Heart left ventricle (tissue), 16 donors: Measurements from ENCODE around the gene STX8. TPM values are rescaled to one million over a fixed set of nuclear protein-coding genes. Genes with fewer than 3 reads are reported as not detected.

Experiments
- ATAC-seq, 4 donors: fragments of 200-7000 bp; cut with Tn5 transposase; one replicate each; pipeline ENCODE4 v1.9.1; 2020 to 2022; ENCODE audit warnings: moderate library complexity in 4 of 4, mild to moderate bottlenecking in 3 of 4, moderate number of reproducible peaks in 1 of 4
- DNase-seq, 5 donors: peaks; one replicate each; pipeline ENCODE4 v3.0.0-alpha.2; 2020
- H3K27ac ChIP-seq, 12 donors: fragments of 200-600 bp; sonication (generic) in 4 of 12; one replicate each; pipeline versions ENCODE4 v1.5.0 to v1.8.0; 2016 to 2022; ENCODE audit warnings: mild to moderate bottlenecking in 2 of 12
- H3K27me3 ChIP-seq, 9 donors: fragments of 200-600 bp; sonication (generic) in 2 of 9; one replicate each; pipeline versions ENCODE4 v1.5.1 to v1.8.0; 2016 to 2022; ENCODE audit warnings: mild to moderate bottlenecking in 3 of 9
- H3K36me3 ChIP-seq, 9 donors: fragments of 200-600 bp; sonication (generic) in 2 of 9; one replicate each; pipeline versions ENCODE4 v1.5.0 to v1.8.0; 2018 to 2022; ENCODE audit warnings: mild to moderate bottlenecking in 2 of 9
- H3K4me1 ChIP-seq, 12 donors: fragments of 200-600 bp; sonication (generic) in 4 of 12; one replicate each; pipeline versions ENCODE4 v1.5.0 to v1.8.0; 2016 to 2022; ENCODE audit warnings: mild to moderate bottlenecking in 3 of 12
- H3K4me3 ChIP-seq, 12 donors: fragments of 200-600 bp; sonication (generic) in 4 of 12; one replicate each; pipeline versions ENCODE4 v1.5.0 to v1.8.0; 2017 to 2022; ENCODE audit warnings: mild to moderate bottlenecking in 9 of 12, moderate library complexity in 4 of 12
- H3K9me3 ChIP-seq, 12 donors: fragments of 200-600 bp; sonication (generic) in 4 of 12; one replicate each; pipeline versions ENCODE4 v1.5.0 to v1.8.0; 2016 to 2022; ENCODE audit warnings: mild to moderate bottlenecking in 1 of 12
- POLR2A ChIP-seq, 2 donors: fragments of 450-650 bp; IDR thresholded peaks; one replicate each; pipeline ENCODE4 v1.6.1; 2017; ENCODE audit warnings: antibody characterized with exemption in 2 of 2, mild to moderate bottlenecking in 2 of 2, moderate library complexity in 2 of 2
- WGBS, 4 donors: extraction: QIAGEN DNeasy Blood & Tissue Kit in 2 of 4; methylation state at CpG; one replicate each; pipeline versions ENCODE4 v1.1.5 to v1.1.7; 2013 to 2018; 5-methylcytosine and 5-hydroxymethylcytosine counted together
- intact Hi-C, 10 donors: fragments of 100-400 bp; cut with DNase I; formaldehyde crosslinking; loops; one replicate each; pipeline versions ENCODE4 v1.11.1 to v1.14.2; 2022
- polyA plus RNA-seq, 2 donors: library from polyadenylated mRNA; stranded (reverse); fragments of 200-250 nt; gene quantifications; one replicate each; pipeline ENCODE4 v1.2.3, GENCODE V29; 2013
- total RNA-seq, 9 donors: library from RNA; depleted of rRNA in 2 of 9; stranded (reverse); fragments of >200 nt in 2 of 9; fragmentation: NEBNext Ultra II Directional in 3 of 9; extraction: Animal tissue kit (Norgen Biotek cat#: 25700) in 3 of 9; gene quantifications; one replicate each; pipeline versions ENCODE4 v1.1.0 to v1.2.4, GENCODE V29; 2016 to 2023
- TF ChIP-seq, protein P1 (sequence below), 12 donors: fragments of 200-600 bp; sonication (generic) in 4 of 12; IDR thresholded peaks; one replicate each; pipeline versions ENCODE4 v1.5.0 to v1.8.0; 2018 to 2022; ENCODE audit warnings: antibody characterized with exemption in 12 of 12, mild to moderate bottlenecking in 5 of 12
- donor health status: ischemic (EF 13 %, LVEDD 7.1; RV severe dilation, severe dysfunction).
- donor health status: healthy with polysubstance abuse.
- donor health status: DM: no; HTN: yes; CAD: no.
- donor health status: DM: no; HTN: no; CAD: no.
- donor health status: ischemic (EF 25% LVEDD 6.9; RV normal size, moderate dysfunction).
- donor health status: ischemic (EF 25% LVEDD 5.7; RV mildly dilated, moderate dysfunction).
- donor health status: healthy.
- donor health status: DM: yes; HTN: yes; CAD: no.
- donor health status: ischemic (EF 35%, LVEDD 5.7; RV mildly dilated, moderate dysfunction).
- donor health status: nonischemic (EF 11% LVEDD 7.7; RV severe dilation, severe dysfunction).
- donor health status: DM: yes; HTN: yes; CAD: no.
- donor health status: PGD.
- donor health status: ischemic (EF 29% LVEDD 5.4; RV normal size, mild dysfunction).
- donor health status: nonischemic (EF 23%, LVEDD 6.1; RV moderate dilation, normal function).

Gene STX8
- total and polyA plus RNA-seq, 11 donors, result 43.2 to 86.0 (median 62.3) TPM

- Histone ChIP-seq H3K27ac (peak overlapping the region in 3 of 12 donors; percentile 6 to 37 (median 30)), H3K4me1 (peaks cover 0 to 24% (median 11%) of the 10 kb centered on the region in 12 donors), H3K27me3 (no peaks in the 10 kb centered on the region), H3K4me3 (no peak overlapping the region), H3K9me3 (no peaks in the 10 kb centered on the region), H3K36me3 (peaks cover 0 to 2% (median 0%) of the 10 kb centered on the region in 9 donors)
- 61 to 70% (median 62%) methylated on average over 11 of the region's 11 CpGs for WGBS, 4 donors
- ATAC-seq, result peak; percentile 39 to 88 (median 80)
- intact Hi-C loops, result loop anchor here in 1 of 10 donors (10.0 kb wide), 1 partner anchor 53 kb away; no protein-coding TSS in a partner anchor
- no peak for TF ChIP-seq POLR2A (IDR thresholded peaks at IDR 0.05)
- TF ChIP-seq, protein P1, sequence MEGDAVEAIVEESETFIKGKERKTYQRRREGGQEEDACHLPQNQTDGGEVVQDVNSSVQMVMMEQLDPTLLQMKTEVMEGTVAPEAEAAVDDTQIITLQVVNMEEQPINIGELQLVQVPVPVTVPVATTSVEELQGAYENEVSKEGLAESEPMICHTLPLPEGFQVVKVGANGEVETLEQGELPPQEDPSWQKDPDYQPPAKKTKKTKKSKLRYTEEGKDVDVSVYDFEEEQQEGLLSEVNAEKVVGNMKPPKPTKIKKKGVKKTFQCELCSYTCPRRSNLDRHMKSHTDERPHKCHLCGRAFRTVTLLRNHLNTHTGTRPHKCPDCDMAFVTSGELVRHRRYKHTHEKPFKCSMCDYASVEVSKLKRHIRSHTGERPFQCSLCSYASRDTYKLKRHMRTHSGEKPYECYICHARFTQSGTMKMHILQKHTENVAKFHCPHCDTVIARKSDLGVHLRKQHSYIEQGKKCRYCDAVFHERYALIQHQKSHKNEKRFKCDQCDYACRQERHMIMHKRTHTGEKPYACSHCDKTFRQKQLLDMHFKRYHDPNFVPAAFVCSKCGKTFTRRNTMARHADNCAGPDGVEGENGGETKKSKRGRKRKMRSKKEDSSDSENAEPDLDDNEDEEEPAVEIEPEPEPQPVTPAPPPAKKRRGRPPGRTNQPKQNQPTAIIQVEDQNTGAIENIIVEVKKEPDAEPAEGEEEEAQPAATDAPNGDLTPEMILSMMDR (IDR thresholded peaks at IDR 0.05), result no peak
- peak in 4 of 5 donors; percentile 20 to 59 (median 35) for DNase-seq
Observed at GRCh38 chr17:9427465-9428315, 147.9 kb downstream of the STX8 start.

- Histone ChIP-seq H3K27ac (no peak overlapping the region), H3K4me1 (peaks cover 0 to 12% (median 0%) of the 10 kb centered on the region in 12 donors), H3K9me3 (no peaks in the 10 kb centered on the region), H3K4me3 (no peak overlapping the region), H3K27me3 (no peaks in the 10 kb centered on the region), H3K36me3 (peaks cover 0 to 5% (median 0%) of the 10 kb centered on the region in 9 donors)
- DNase-seq, result no peak
- WGBS, 4 donors, result 91 to 97% (median 92%) methylated on average over 8 of the region's 8 CpGs
- TF ChIP-seq POLR2A (IDR thresholded peaks at IDR 0.05), result no peak
- TF ChIP-seq, protein P1 (IDR thresholded peaks at IDR 0.05), result no peak
- ATAC-seq, result no peak
- intact Hi-C loops, result loop anchor here in 1 of 10 donors (10.0 kb wide), 1 partner anchor 49 kb away; no protein-coding TSS in a partner anchor
Observed at GRCh38 chr17:9424071-9424640, 151.5 kb downstream of the STX8 start.

DNA sequence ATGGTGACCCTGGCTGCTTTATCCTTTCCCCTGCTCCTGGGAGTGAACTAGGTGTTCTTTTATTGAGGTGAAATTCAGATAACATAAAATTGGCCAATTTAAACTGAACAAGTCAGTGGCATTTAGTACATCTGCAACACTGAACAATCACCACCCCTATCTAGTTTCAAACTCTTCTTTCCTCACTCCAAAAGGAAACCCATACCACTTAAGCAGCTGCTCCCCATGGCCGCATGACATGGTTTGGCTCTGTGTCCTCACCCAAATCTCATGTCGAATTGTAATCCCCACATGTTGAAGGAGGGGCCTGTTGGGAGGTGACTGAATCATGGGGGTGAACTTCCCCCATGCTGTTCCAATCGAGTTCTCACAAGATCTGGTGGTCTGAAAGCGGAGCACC lies 154.1 kb downstream of the STX8 start:
- no peaks in the 10 kb centered on the region for H3K27me3 ChIP-seq
- no peak overlapping the region for H3K4me3 ChIP-seq
- H3K36me3 ChIP-seq, result peaks cover 0 to 5% (median 0%) of the 10 kb centered on the region in 9 donors
- WGBS, 4 donors, result 88 to 93% (median 92%) methylated on average over 4 of the region's 4 CpGs
- no peaks in the 10 kb centered on the region for H3K4me1 ChIP-seq
- peaks cover 0 to 3% (median 0%) of the 10 kb centered on the region in 12 donors for H3K9me3 ChIP-seq
- intact Hi-C loops, result loop anchor here in 1 of 10 donors (10.0 kb wide), 1 partner anchor 47 kb away; no protein-coding TSS in a partner anchor
- no peak overlapping the region for H3K27ac ChIP-seq
- DNase-seq (no peak), ATAC-seq (no peak)
- TF ChIP-seq, protein P1 (IDR thresholded peaks at IDR 0.05), result no peak
- TF ChIP-seq POLR2A (IDR thresholded peaks at IDR 0.05), result no peak

DNA sequence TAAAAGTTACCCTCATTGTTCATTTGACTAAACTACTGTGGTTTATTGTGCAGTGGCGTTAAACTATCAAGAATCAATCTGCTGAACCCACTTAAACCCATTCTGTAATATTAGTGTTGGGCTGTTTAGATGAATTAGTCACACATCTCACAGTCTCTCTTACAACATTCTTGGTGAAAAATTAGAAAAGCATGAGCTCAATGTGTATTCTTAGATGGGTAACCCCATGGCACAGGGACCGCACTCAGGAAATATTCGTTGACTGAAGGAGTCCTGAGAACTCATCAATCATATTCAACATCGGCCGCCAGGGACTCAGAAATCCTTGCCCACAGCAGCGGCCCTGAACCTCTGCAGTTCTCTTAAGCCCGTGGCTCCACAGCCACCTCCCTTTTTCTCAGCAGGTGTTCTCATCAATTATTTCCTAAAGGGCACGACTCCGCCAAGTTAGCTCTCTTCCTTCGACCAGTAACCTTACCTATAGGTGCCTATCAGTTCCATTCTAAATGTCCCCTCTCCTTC lies 155.6 kb downstream of the STX8 start:
- Histone ChIP-seq H3K9me3 (peaks cover 0 to 3% (median 0%) of the 10 kb centered on the region in 12 donors), H3K36me3 (peaks cover 0 to 5% (median 0%) of the 10 kb centered on the region in 9 donors), H3K4me3 (no peak overlapping the region), H3K27me3 (no peaks in the 10 kb centered on the region), H3K27ac (no peak overlapping the region), H3K4me1 (no peaks in the 10 kb centered on the region)
- WGBS, 4 donors, result 91 to 96% (median 94%) methylated on average over 10 of the region's 10 CpGs
- DNase-seq, result no peak
- no peak for ATAC-seq
- TF ChIP-seq POLR2A (IDR thresholded peaks at IDR 0.05), result no peak
- intact Hi-C loops, result loop anchor here in 1 of 10 donors (10.0 kb wide), 1 partner anchor 45 kb away; no protein-coding TSS in a partner anchor
